Osteoblast (primary cell): ENCODE data around the gene SNX12. TPM values are rescaled to one million over a fixed set of nuclear protein-coding genes. Genes with fewer than 3 reads are reported as not detected.
A peak's percentile ranks its signal among the peaks of the same experiment; 100 is the strongest.

ENCODE experiments used
- DNase-seq: peaks from one replicate; pipeline ENCODE4 v3.0.0; 2011; ENCODE audit warnings: low spot score, mixed read lengths; ENCODE audit not compliant: insufficient read length; ENCODE audit errors: missing footprints
- H2AFZ ChIP-seq: 2 replicates; pipeline ENCODE4 v1.6.0; 2011; ENCODE audit warnings: mild to moderate bottlenecking, low read length
- H3K27ac ChIP-seq: 2 replicates; pipeline ENCODE4 v1.5.1; 2011; ENCODE audit warnings: mild to moderate bottlenecking, low read depth, low read length, moderate library complexity
- H3K27me3 ChIP-seq: 2 replicates; pipeline ENCODE4 v1.6.0; 2012; ENCODE audit warnings: mild to moderate bottlenecking, control low read depth, inconsistent platforms, low read length, moderate library complexity; ENCODE audit not compliant: insufficient read depth
- H3K36me3 ChIP-seq: 2 replicates; pipeline ENCODE4 v1.5.1; 2011; ENCODE audit warnings: mild to moderate bottlenecking, low read length, control low read depth, moderate library complexity; ENCODE audit not compliant: insufficient read depth
- H3K4me1 ChIP-seq: 2 replicates; pipeline ENCODE4 v1.5.1; 2011; ENCODE audit warnings: mild to moderate bottlenecking, low read length, control low read depth, moderate library complexity; ENCODE audit not compliant: insufficient read depth
- H3K4me2 ChIP-seq: 2 replicates; pipeline ENCODE4 v1.6.0; 2011; ENCODE audit warnings: mild to moderate bottlenecking, low read length; ENCODE audit not compliant: insufficient read depth
- H3K4me3 ChIP-seq: fragments of 200-600 bp; sonication (generic); 3 replicates; pipeline ENCODE4 v1.5.1; 2012; ENCODE audit warnings: mild to moderate bottlenecking, low read length, inconsistent platforms; ENCODE audit not compliant: insufficient read depth
- H3K79me2 ChIP-seq: 2 replicates; pipeline ENCODE4 v1.6.0; 2012; ENCODE audit warnings: mild to moderate bottlenecking, low read length, control low read depth, inconsistent platforms; ENCODE audit not compliant: insufficient read depth
- H3K9me3 ChIP-seq: 2 replicates; pipeline ENCODE4 v1.5.1; 2011; ENCODE audit warnings: low read depth, low read length, control low read depth
- H4K20me1 ChIP-seq: 2 replicates; pipeline ENCODE4 v1.6.0; 2012; ENCODE audit warnings: mild to moderate bottlenecking, low read length, control low read depth; ENCODE audit not compliant: insufficient read depth
- total RNA-seq: library from RNA; depleted of rRNA; stranded (reverse); fragments of >200 nt; gene quantifications from 2 replicates; pipeline ENCODE4 v1.2.3, GENCODE V29; 2012
- TF ChIP-seq, protein P1 (sequence below): IDR thresholded peaks from 2 replicates; pipeline ENCODE4 v1.5.1; 2011; ENCODE audit warnings: mild to moderate bottlenecking, low read depth, low read length, moderate library complexity; ENCODE audit errors: extremely low read depth

Gene SNX12
- total RNA-seq, 1 donor = 67.7 TPM

DNA sequence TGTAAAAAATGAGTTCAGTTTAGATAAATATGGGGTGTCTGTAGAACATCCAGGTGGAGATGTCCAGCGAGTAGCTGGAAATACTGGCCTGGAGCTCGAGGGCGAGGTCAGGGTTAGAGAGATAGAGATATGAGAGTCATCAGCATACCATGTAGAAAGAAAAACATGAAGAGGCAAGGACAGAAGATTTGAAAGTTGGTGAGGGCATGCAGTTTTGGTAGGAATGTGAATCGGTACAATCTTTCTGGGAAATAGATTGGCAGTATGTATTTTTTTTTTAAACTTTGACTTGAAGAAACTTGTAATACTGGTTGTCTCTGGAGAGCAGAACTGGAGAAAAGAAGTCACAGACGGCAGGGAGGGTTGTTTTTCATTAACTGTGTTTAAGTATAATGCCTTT, 2.4 kb upstream of the SNX12 start:
- TF ChIP-seq, protein P1, sequence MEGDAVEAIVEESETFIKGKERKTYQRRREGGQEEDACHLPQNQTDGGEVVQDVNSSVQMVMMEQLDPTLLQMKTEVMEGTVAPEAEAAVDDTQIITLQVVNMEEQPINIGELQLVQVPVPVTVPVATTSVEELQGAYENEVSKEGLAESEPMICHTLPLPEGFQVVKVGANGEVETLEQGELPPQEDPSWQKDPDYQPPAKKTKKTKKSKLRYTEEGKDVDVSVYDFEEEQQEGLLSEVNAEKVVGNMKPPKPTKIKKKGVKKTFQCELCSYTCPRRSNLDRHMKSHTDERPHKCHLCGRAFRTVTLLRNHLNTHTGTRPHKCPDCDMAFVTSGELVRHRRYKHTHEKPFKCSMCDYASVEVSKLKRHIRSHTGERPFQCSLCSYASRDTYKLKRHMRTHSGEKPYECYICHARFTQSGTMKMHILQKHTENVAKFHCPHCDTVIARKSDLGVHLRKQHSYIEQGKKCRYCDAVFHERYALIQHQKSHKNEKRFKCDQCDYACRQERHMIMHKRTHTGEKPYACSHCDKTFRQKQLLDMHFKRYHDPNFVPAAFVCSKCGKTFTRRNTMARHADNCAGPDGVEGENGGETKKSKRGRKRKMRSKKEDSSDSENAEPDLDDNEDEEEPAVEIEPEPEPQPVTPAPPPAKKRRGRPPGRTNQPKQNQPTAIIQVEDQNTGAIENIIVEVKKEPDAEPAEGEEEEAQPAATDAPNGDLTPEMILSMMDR = no peak
- H3K36me3 ChIP-seq = no peaks in the 10 kb centered on the region
- H4K20me1 ChIP-seq = no peaks in the 10 kb centered on the region
- no peak for DNase-seq
- no peak overlapping the region for H3K4me2 ChIP-seq
- H3K9me3 ChIP-seq = no peaks in the 10 kb centered on the region
- peaks cover 3% of the 10 kb centered on the region for H3K4me1 ChIP-seq
- no peak overlapping the region for H3K27ac ChIP-seq
- peaks cover 10% of the 10 kb centered on the region for H3K27me3 ChIP-seq
- no peak overlapping the region for H3K4me3 ChIP-seq
- peaks cover 22% of the 10 kb centered on the region for H3K79me2 ChIP-seq
- H2AFZ ChIP-seq = no peak overlapping the region

DNA sequence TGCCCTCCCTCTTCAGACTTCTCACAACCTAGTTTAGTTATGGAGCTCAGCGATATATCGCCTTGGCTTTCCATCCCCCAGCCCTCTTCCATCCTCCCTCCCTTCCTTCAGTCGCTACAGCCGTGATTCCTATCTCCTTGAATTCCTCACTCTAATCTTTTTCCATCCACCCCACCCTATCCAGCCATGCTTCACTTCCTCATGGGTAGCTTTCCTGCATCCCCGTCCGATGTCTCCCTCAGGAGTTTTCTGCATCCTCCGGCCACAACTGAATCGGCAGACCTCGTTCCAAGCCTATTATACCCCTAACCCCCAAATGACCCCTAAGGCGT, 456 bp downstream of the SNX12 start:
- peak; percentile 84 for DNase-seq

DNA sequence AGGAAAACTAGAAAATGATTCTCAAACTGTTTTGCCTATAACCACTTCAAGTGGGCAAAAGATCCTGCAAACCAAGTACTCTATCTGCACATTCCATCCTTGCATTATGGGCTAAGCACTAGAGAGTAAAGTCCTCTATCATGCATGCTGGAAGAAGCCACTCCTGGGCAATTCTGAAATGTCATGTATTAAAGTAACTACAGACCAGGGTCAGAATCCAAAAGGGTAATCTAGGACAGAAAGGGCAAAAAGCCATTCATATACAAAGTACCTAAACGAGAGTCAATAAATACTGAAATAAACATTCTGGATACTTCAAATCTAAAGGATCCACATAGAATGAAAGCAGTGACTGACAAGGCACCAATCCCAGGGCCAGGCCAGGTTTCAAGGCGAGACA, 1.0 kb downstream of the SNX12 start:
- H3K27me3 ChIP-seq = no peaks in the 10 kb centered on the region
- H3K27ac ChIP-seq = peak overlapping the region; percentile 59
- H3K79me2 ChIP-seq = peaks cover 43% of the 10 kb centered on the region
- H4K20me1 ChIP-seq = no peaks in the 10 kb centered on the region
- no peaks in the 10 kb centered on the region for H3K9me3 ChIP-seq
- peak overlapping the region; percentile 83 for H3K4me2 ChIP-seq
- TF ChIP-seq, protein P1 = no peak
- peaks cover 3% of the 10 kb centered on the region for H3K4me1 ChIP-seq
- peaks cover 3% of the 10 kb centered on the region for H3K36me3 ChIP-seq
- no peak for DNase-seq
- H3K4me3 ChIP-seq = peak overlapping the region; percentile 86
- peak overlapping the region; percentile 72 for H2AFZ ChIP-seq

More for the DNA sequence above, 456 bp downstream of the SNX12 start:
- no peaks in the 10 kb centered on the region for H3K27me3 ChIP-seq
- peaks cover 3% of the 10 kb centered on the region for H3K4me1 ChIP-seq
- peaks cover 41% of the 10 kb centered on the region for H3K79me2 ChIP-seq
- no peaks in the 10 kb centered on the region for H3K9me3 ChIP-seq
- H3K4me2 ChIP-seq = peak overlapping the region; percentile 83
- H2AFZ ChIP-seq = peak overlapping the region; percentile 72
- TF ChIP-seq, protein P1 = no peak
- peak overlapping the region; percentile 59 for H3K27ac ChIP-seq
- no peaks in the 10 kb centered on the region for H4K20me1 ChIP-seq
- peaks cover 3% of the 10 kb centered on the region for H3K36me3 ChIP-seq
- H3K4me3 ChIP-seq = peak overlapping the region; percentile 86

DNA sequence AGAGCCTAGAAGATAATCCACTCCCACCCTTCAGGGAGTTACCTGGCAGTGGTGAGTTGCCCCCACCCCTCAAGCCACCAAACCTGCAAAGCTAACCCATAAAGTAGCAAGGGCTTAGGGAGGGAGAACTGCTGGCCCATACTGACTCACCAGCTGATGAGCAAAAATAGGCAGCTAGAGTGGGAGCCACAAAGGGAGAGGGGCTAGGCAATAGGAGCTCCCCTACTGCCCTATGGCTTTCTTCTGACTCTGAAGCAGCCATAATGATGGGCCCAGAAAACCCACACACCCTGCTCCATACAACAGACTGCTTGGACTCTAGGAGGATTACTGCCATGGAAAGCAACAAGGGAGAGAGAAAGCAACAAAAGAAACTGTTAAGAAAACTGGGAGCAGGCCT, 8.0 kb downstream of the SNX12 start:
- H3K36me3 ChIP-seq = peaks cover 13% of the 10 kb centered on the region
- H3K4me2 ChIP-seq = no peak overlapping the region
- TF ChIP-seq, protein P1 = no peak
- peaks cover 20% of the 10 kb centered on the region for H3K79me2 ChIP-seq
- peaks cover 4% of the 10 kb centered on the region for H3K4me1 ChIP-seq
- H3K27me3 ChIP-seq = no peaks in the 10 kb centered on the region
- H3K27ac ChIP-seq = no peak overlapping the region
- no peak overlapping the region for H2AFZ ChIP-seq
- no peak for DNase-seq
- H4K20me1 ChIP-seq = no peaks in the 10 kb centered on the region
- no peak overlapping the region for H3K4me3 ChIP-seq
- no peaks in the 10 kb centered on the region for H3K9me3 ChIP-seq
